Gastroesophageal sphincter (tissue), 4 donors: Measurements from ENCODE around the gene IGSF6. TPM values are rescaled to one million over a fixed set of nuclear protein-coding genes. Genes with fewer than 3 reads are reported as not detected.
"Not testable (repeated sequence)": the region's sequence is repeated elsewhere in the genome, so short reads cannot be mapped to it uniquely, and the experiment has no call there.

Experiments
- ATAC-seq: fragments of 150-250 bp; one replicate; pipeline ENCODE4 v1.9.1; 2016; ENCODE audit warnings: mild to moderate bottlenecking, moderate library complexity
- H3K27ac ChIP-seq, 4 donors: fragments of 200-600 bp; sonication (generic) in 3 of 4; 1 replicate in 3 of 4; 2 replicates in 1 of 4; pipeline ENCODE4 v1.5.1; 2016 to 2019
- H3K27me3 ChIP-seq: fragments of 200-600 bp; sonication (generic); one replicate; pipeline ENCODE4 v1.5.1; 2019
- H3K36me3 ChIP-seq, 2 donors: fragments of 200-600 bp; sonication (generic); one replicate each; pipeline ENCODE4 v1.5.1; 2019; ENCODE audit warnings: control low read depth in 1 of 2
- H3K4me1 ChIP-seq, 3 donors: fragments of 200-600 bp; sonication (generic); 1 replicate in 2 of 3; 2 replicates in 1 of 3; pipeline ENCODE4 v1.5.1; 2016 to 2019; ENCODE audit warnings: control low read depth in 2 of 3
- H3K4me3 ChIP-seq, 2 donors: fragments of 200-600 bp; sonication (generic); one replicate each; pipeline ENCODE4 v1.5.1; 2019; ENCODE audit warnings: mild to moderate bottlenecking in 1 of 2, moderate library complexity in 1 of 2
- H3K9me3 ChIP-seq, 3 donors: fragments of 200-600 bp; sonication (generic); one replicate each; pipeline ENCODE4 v1.5.1; 2017 to 2019; ENCODE audit warnings: control low read depth in 2 of 3
- EP300 ChIP-seq: sonication (generic); formaldehyde crosslinking; IDR thresholded peaks from one replicate; pipeline ENCODE4 v1.6.1; 2017; ENCODE audit warnings: antibody characterized with exemption, mild to moderate bottlenecking
- POLR2A ChIP-seq, 2 donors: fragments of 450-650 bp; IDR thresholded peaks; one replicate each; pipeline ENCODE4 v1.6.1; 2017; ENCODE audit warnings: antibody characterized with exemption in 2 of 2, mild to moderate bottlenecking in 2 of 2, moderate library complexity in 1 of 2
- POLR2AphosphoS5 ChIP-seq: sonication (generic); formaldehyde crosslinking; IDR thresholded peaks from one replicate; pipeline ENCODE4 v1.6.1; 2017; ENCODE audit warnings: antibody characterized with exemption
- WGBS, 2 donors: methylation state at CpG; one replicate each; pipeline ENCODE4 v1.1.5; 2018; ENCODE audit warnings: low coverage in 1 of 2; 5-methylcytosine and 5-hydroxymethylcytosine counted together
- total RNA-seq, 4 donors: library from RNA; depleted of rRNA; stranded (reverse); fragments of >200 nt; gene quantifications; one replicate each; pipeline ENCODE4 v1.1.0, GENCODE V29; 2016
- TF ChIP-seq, protein P1 (sequence below), 4 experiments: fragments of 200-600 bp in 2 of 4; fragments of 450-650 bp in 2 of 4; sonication (generic) in 1 of 4; IDR thresholded peaks; one replicate each; pipeline ENCODE4 v1.5.1; 2017 to 2019; ENCODE audit warnings: antibody characterized with exemption in 4 of 4, mild to moderate bottlenecking in 2 of 4, moderate library complexity in 2 of 4

The IGSF6 gene
- total RNA-seq, 4 donors from 2014 or later = 0.62 to 5.0 (median 1.4) TPM; not detected in 1

DNA sequence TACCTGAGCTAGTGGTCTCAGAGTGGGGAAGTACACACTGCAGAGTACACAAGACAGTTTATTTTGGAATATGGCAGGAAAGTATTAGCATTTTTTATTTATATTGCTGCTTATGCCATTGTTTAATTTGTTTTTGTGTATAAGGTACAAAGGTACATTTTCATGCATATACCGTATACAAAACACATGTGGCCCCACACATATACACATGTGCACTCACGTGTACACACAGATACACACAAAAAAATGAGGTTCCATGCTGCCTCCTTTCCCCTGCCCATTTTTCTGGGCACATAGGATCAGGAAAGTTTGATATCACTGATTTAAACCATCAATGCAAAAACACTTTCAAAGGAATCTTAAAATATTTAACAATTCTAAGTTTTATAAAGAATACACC is 12.9 kb downstream of the IGSF6 start:
- WGBS, 2 donors = 82 to 100% methylated on average over 1 to 2 of the region's 2 CpGs
- Histone ChIP-seq H3K4me1 (peaks cover 0 to 14% (median 0%) of the 10 kb centered on the region in 3 donors), H3K4me3 (no peak overlapping the region), H3K27ac (no peak overlapping the region), H3K36me3 (peaks cover 0 to 26% of the 10 kb centered on the region in 2 donors), H3K9me3 (no peaks in the 10 kb centered on the region), H3K27me3 (no peaks in the 10 kb centered on the region)
- no peak for ATAC-seq
- TF ChIP-seq EP300 (no peak), POLR2AphosphoS5 (no peak), POLR2A (IDR thresholded peaks at IDR 0.05) (no peak)

- Histone ChIP-seq H3K4me1 (peaks cover 0 to 11% (median 0%) of the 10 kb centered on the region in 3 donors), H3K27me3 (no peaks in the 10 kb centered on the region), H3K27ac (no peak overlapping the region), H3K9me3 (no peaks in the 10 kb centered on the region), H3K4me3 (no peak overlapping the region), H3K36me3 (peaks cover 0 to 34% of the 10 kb centered on the region in 2 donors)
- no peak for ATAC-seq
- TF ChIP-seq POLR2AphosphoS5 = no peak
- TF ChIP-seq EP300 = no peak
- no peak for TF ChIP-seq POLR2A (IDR thresholded peaks at IDR 0.05)
- TF ChIP-seq, protein P1, sequence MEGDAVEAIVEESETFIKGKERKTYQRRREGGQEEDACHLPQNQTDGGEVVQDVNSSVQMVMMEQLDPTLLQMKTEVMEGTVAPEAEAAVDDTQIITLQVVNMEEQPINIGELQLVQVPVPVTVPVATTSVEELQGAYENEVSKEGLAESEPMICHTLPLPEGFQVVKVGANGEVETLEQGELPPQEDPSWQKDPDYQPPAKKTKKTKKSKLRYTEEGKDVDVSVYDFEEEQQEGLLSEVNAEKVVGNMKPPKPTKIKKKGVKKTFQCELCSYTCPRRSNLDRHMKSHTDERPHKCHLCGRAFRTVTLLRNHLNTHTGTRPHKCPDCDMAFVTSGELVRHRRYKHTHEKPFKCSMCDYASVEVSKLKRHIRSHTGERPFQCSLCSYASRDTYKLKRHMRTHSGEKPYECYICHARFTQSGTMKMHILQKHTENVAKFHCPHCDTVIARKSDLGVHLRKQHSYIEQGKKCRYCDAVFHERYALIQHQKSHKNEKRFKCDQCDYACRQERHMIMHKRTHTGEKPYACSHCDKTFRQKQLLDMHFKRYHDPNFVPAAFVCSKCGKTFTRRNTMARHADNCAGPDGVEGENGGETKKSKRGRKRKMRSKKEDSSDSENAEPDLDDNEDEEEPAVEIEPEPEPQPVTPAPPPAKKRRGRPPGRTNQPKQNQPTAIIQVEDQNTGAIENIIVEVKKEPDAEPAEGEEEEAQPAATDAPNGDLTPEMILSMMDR (IDR thresholded peaks at IDR 0.05) = no peak
- 68 to 72% methylated on average over 4 of the region's 4 CpGs for WGBS, 2 donors
These were observed 13.8 kb downstream of the IGSF6 start for GRCh38 chr16:21638573-21638975.

DNA sequence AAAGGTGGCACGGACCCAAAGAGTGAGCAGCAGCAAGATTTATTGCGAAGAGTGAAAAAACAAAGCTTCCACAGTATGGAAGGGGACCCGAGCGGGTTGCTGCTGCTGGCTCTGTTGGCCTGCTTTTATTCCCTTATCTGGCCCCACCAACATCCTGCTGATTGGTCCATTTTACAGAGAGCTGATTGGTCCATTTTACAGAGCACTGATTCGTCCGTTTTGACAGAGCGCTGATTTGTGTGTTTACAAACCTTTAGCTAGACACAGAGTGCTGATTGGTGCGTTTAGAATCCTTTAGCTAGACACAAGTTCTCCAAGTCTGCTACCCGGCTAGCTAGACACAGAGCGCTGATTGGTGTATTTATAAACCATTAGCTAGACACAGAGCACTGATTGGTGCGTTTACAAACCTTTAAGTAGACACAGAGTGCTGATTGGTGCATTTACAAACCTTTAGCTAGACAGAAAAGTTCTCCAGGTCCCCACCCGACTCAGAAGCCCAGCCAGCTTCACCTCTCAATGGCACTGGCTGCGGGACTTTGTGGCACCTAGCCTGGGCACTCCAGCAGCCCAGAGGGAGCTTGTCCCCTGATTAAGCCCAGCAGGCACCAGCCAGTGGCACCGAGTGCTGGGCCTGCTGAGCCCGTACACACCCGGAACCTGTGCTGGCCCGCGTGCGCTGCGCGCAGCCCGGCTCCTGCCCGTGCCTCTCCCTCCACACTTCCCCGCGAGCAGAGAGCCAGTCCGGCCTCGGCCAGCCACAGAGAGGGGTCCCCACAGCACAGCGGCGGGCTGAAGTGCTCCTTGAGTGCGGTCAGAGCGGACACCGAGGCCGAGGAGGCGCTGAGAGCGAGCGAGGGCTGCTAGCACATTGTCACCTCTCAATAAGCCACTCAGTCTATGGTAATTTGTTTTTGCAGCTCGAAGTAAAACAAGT is 15.1 kb downstream of the IGSF6 start:
- TF ChIP-seq, protein P1 (IDR thresholded peaks at IDR 0.05) = no peak
- TF ChIP-seq POLR2A (IDR thresholded peaks at IDR 0.05) (no peak), POLR2AphosphoS5 (no peak), EP300 (no peak)
- ATAC-seq = no peak
- peaks cover 0 to 39% of the 10 kb centered on the region in 2 donors for H3K36me3 ChIP-seq
- H3K4me3 ChIP-seq = no peak overlapping the region
- 87 to 100% methylated on average over 1 to 10 of the region's 37 CpGs for WGBS, 2 donors
- H3K27ac ChIP-seq = no peak overlapping the region
- no peaks in the 10 kb centered on the region for H3K9me3 ChIP-seq
- H3K27me3 ChIP-seq = no peaks in the 10 kb centered on the region
- no peaks in the 10 kb centered on the region for H3K4me1 ChIP-seq

DNA sequence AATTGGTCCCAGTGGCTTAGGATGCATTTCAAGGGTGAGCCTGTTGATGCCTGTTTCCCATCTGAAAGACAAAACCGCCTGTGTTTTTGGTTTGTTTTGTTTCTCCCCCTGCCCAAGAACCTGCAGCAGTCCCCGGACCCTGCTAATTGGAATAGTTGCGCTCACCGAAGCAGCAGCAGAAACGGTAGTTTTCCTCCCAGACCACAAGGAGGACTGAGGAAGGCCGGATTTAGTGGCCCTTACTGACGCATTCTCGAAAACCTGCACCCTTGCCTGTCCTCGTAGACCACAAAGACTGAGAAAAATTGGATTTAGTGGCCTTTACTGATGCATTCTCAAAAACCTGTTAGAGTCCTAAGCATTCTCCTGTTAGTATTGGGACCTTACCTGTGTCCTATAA is 16.7 kb downstream of the IGSF6 start:
- H3K36me3 ChIP-seq = peaks cover 0 to 45% of the 10 kb centered on the region in 2 donors
- not testable (repeated sequence) for H3K4me1 ChIP-seq, H3K27me3 ChIP-seq

DNA sequence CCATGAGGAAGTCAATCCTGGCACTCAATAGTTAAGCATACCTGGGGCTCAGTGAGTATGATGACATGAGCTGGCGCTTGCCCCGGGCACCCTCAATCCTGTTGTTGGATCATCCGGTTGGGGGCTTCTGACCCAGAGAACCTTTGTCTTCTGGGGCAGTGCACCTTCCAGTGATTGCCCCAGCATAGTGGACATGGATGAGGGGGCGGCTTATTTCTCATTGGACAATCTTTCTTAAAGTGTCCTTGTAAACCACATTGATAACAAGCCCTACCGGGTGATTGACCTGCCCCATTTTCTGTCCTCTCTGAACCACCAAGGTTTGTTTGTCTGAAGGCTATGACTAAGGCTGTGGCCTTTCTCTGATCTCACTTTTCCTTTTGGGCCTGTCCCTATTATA is 18.2 kb downstream of the IGSF6 start:
- Histone ChIP-seq H3K4me1 (no peaks in the 10 kb centered on the region), H3K9me3 (no peaks in the 10 kb centered on the region), H3K27ac (no peak overlapping the region), H3K27me3 (no peaks in the 10 kb centered on the region), H3K36me3 (peaks cover 0 to 60% of the 10 kb centered on the region in 2 donors), H3K4me3 (no peak overlapping the region)
- 57% methylated on average over 1 of the region's 5 CpGs; no CpG with 5 or more reads in 1 of the 2 donors for WGBS, 2 donors
- no peak for ATAC-seq
- TF ChIP-seq EP300 = no peak
- TF ChIP-seq POLR2AphosphoS5 = no peak
- no peak for TF ChIP-seq POLR2A (IDR thresholded peaks at IDR 0.05)
- TF ChIP-seq, protein P1 (IDR thresholded peaks at IDR 0.05) = no peak

More for the DNA sequence above, 16.7 kb downstream of the IGSF6 start:
- WGBS, 2 donors = 71 to 98% methylated on average over 3 to 5 of the region's 9 CpGs
- H3K9me3 ChIP-seq, H3K27ac ChIP-seq, H3K4me3 ChIP-seq, ATAC-seq: not testable (repeated sequence)

DNA sequence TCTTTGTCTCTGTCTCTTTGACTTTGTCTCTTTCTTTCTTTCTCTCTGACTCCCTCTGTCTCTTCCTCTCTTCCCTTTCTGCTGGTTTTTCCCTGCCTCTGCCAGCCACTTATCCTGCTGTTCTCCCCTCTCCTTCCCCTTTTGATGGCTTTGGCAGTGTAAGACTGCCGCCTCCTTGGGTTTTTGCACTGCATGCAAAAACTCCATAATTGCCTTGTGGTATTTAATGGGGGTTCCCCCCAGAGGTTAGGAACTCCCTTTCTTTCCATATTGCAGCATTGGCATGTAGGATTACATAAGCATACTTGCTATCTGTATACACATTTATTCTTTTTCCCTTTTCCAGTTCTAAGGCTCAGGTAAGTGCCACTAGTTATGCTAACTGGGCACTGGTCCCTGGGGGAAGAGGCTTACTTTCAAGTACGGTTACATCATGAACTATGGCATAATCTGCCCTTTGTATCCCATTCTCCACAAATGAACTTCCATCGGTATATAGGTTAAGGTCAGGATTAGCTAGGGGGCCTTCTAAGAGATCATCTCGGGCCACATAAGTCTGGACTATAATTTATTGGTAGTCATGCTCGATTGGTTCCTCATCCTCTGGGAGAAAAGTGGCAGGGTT is 20.3 kb downstream of the IGSF6 start:
- ATAC-seq = not testable (repeated sequence)
- WGBS, 2 donors = 87 to 91% methylated on average over 5 of the region's 5 CpGs

GRCh38 chr16:21631376-21631775 is 21.0 kb downstream of the IGSF6 start:
- H3K27ac ChIP-seq, H3K4me3 ChIP-seq, H3K9me3 ChIP-seq, H3K4me1 ChIP-seq, H3K27me3 ChIP-seq, ATAC-seq: not testable (repeated sequence)
- WGBS, 2 donors = 80 to 83% methylated on average over 8 of the region's 8 CpGs
- H3K36me3 ChIP-seq = peaks cover 0 to 76% of the 10 kb centered on the region in 2 donors

More for the DNA sequence above, 20.3 kb downstream of the IGSF6 start:
- H3K4me1 ChIP-seq, H3K4me3 ChIP-seq, H3K27ac ChIP-seq, H3K9me3 ChIP-seq, H3K27me3 ChIP-seq: not testable (repeated sequence)
- H3K36me3 ChIP-seq = peaks cover 0 to 72% of the 10 kb centered on the region in 2 donors

GRCh38 chr16:21630866-21631265 is 21.5 kb downstream of the IGSF6 start:
- WGBS, 2 donors = 94% methylated on average over 3 to 5 of the region's 6 CpGs

More at GRCh38 chr16:21630866-21631265, 21.5 kb downstream of the IGSF6 start:
- not testable (repeated sequence) for H3K9me3 ChIP-seq, H3K4me3 ChIP-seq, H3K27me3 ChIP-seq, H3K4me1 ChIP-seq, ATAC-seq, H3K27ac ChIP-seq
- H3K36me3 ChIP-seq = peaks cover 0 to 76% of the 10 kb centered on the region in 2 donors
